Osteoblast (primary cell): Measurements from ENCODE around the gene LRP2BP. TPM values are rescaled to one million over a fixed set of nuclear protein-coding genes. Genes with fewer than 3 reads are reported as not detected.

ENCODE experiments used
- DNase-seq: peaks from one replicate; pipeline ENCODE4 v3.0.0; 2011; ENCODE audit warnings: low spot score, mixed read lengths; ENCODE audit not compliant: insufficient read length; ENCODE audit errors: missing footprints
- H2AFZ ChIP-seq: 2 replicates; pipeline ENCODE4 v1.6.0; 2011; ENCODE audit warnings: mild to moderate bottlenecking, low read length
- H3K27ac ChIP-seq: 2 replicates; pipeline ENCODE4 v1.5.1; 2011; ENCODE audit warnings: mild to moderate bottlenecking, low read depth, low read length, moderate library complexity
- H3K27me3 ChIP-seq: 2 replicates; pipeline ENCODE4 v1.6.0; 2012; ENCODE audit warnings: mild to moderate bottlenecking, control low read depth, inconsistent platforms, low read length, moderate library complexity; ENCODE audit not compliant: insufficient read depth
- H3K36me3 ChIP-seq: 2 replicates; pipeline ENCODE4 v1.5.1; 2011; ENCODE audit warnings: mild to moderate bottlenecking, low read length, control low read depth, moderate library complexity; ENCODE audit not compliant: insufficient read depth
- H3K4me1 ChIP-seq: 2 replicates; pipeline ENCODE4 v1.5.1; 2011; ENCODE audit warnings: mild to moderate bottlenecking, low read length, control low read depth, moderate library complexity; ENCODE audit not compliant: insufficient read depth
- H3K4me2 ChIP-seq: 2 replicates; pipeline ENCODE4 v1.6.0; 2011; ENCODE audit warnings: mild to moderate bottlenecking, low read length; ENCODE audit not compliant: insufficient read depth
- H3K4me3 ChIP-seq: fragments of 200-600 bp; sonication (generic); 3 replicates; pipeline ENCODE4 v1.5.1; 2012; ENCODE audit warnings: mild to moderate bottlenecking, low read length, inconsistent platforms; ENCODE audit not compliant: insufficient read depth
- H3K79me2 ChIP-seq: 2 replicates; pipeline ENCODE4 v1.6.0; 2012; ENCODE audit warnings: mild to moderate bottlenecking, low read length, control low read depth, inconsistent platforms; ENCODE audit not compliant: insufficient read depth
- H3K9me3 ChIP-seq: 2 replicates; pipeline ENCODE4 v1.5.1; 2011; ENCODE audit warnings: low read depth, low read length, control low read depth
- H4K20me1 ChIP-seq: 2 replicates; pipeline ENCODE4 v1.6.0; 2012; ENCODE audit warnings: mild to moderate bottlenecking, low read length, control low read depth; ENCODE audit not compliant: insufficient read depth
- CTCF ChIP-seq: IDR thresholded peaks from 2 replicates; pipeline ENCODE4 v1.5.1; 2011; ENCODE audit warnings: mild to moderate bottlenecking, low read depth, low read length, moderate library complexity; ENCODE audit errors: extremely low read depth
- total RNA-seq: library from RNA; depleted of rRNA; stranded (reverse); fragments of >200 nt; gene quantifications from 2 replicates; pipeline ENCODE4 v1.2.3, GENCODE V29; 2012

Gene LRP2BP
- total RNA-seq, 1 donor = 1.4 TPM

GRCh38 chr4:185394568-185395237 is 1.0 kb downstream of the LRP2BP start:
- H2AFZ ChIP-seq = no peak overlapping the region
- TF ChIP-seq CTCF = no peak
- no peak for DNase-seq

DNA sequence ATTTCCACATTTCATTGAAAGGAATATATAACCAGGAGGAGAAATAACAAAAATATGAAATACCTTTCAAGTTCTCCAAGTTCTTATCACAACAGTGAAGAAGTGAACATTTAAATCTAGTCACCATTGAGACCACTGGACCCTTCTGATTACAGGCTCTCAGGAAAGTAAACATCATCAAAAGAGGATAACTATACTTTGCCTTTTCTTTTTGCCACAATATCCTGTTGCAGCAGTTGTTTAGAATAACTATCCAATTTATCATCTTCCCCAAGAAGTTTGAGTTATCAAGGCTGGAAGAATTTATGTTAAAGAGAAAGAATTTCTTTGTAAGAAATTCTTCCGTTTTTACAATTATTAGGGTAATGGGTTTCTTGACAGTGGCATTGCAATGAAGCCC is 3.6 kb downstream of the LRP2BP start:
- TF ChIP-seq CTCF = no peak
- Histone ChIP-seq H3K36me3 (no peaks in the 10 kb centered on the region), H3K4me2 (no peak overlapping the region), H4K20me1 (no peaks in the 10 kb centered on the region), H2AFZ (no peak overlapping the region), H3K27me3 (no peaks in the 10 kb centered on the region), H3K79me2 (no peaks in the 10 kb centered on the region), H3K27ac (no peak overlapping the region), H3K9me3 (no peaks in the 10 kb centered on the region), H3K4me3 (no peak overlapping the region), H3K4me1 (peaks cover 9% of the 10 kb centered on the region)
- peak; percentile 59 for DNase-seq

More at GRCh38 chr4:185394568-185395237, 1.0 kb downstream of the LRP2BP start:
- peaks cover 14% of the 10 kb centered on the region for H3K36me3 ChIP-seq
- H3K4me3 ChIP-seq = peak overlapping the region; percentile 86
- H3K4me2 ChIP-seq = peak overlapping the region; percentile 95
- peaks cover 9% of the 10 kb centered on the region for H3K4me1 ChIP-seq
- H3K79me2 ChIP-seq = no peaks in the 10 kb centered on the region
- no peaks in the 10 kb centered on the region for H3K27me3 ChIP-seq
- no peaks in the 10 kb centered on the region for H4K20me1 ChIP-seq
- peak overlapping the region; percentile 86 for H3K27ac ChIP-seq
- no peaks in the 10 kb centered on the region for H3K9me3 ChIP-seq

GRCh38 chr4:185390941-185391340 is 4.8 kb downstream of the LRP2BP start:
- no peak overlapping the region for H3K4me3 ChIP-seq
- H3K4me2 ChIP-seq = no peak overlapping the region
- H3K27ac ChIP-seq = no peak overlapping the region
- H3K27me3 ChIP-seq = no peaks in the 10 kb centered on the region
- H3K4me1 ChIP-seq = peaks cover 9% of the 10 kb centered on the region
- TF ChIP-seq CTCF = no peak
- H3K36me3 ChIP-seq = no peaks in the 10 kb centered on the region
- no peaks in the 10 kb centered on the region for H4K20me1 ChIP-seq
- DNase-seq = no peak
- H3K79me2 ChIP-seq = no peaks in the 10 kb centered on the region
- no peaks in the 10 kb centered on the region for H3K9me3 ChIP-seq
- no peak overlapping the region for H2AFZ ChIP-seq

DNA sequence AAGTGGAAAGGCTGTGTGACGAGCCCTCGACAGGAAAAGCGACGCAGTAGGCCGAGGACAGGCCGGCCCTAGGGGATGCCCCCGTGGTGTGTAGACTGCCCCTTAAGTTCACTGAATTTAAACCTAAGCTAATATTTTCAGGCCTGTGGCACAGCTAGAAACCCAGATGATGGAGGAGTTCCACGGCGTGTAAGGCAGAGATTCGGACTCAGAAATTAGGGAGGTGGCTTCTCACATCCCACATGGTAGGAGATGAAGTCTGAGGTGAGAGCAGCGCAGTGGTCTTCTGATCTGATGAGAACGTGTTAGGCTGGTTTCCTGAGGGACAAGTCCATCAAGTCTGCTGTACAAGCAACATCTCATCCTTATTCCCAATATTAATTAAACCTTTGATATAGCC is 7.8 kb downstream of the LRP2BP start:
- Histone ChIP-seq H3K27ac (no peak overlapping the region), H3K36me3 (no peaks in the 10 kb centered on the region), H3K4me3 (no peak overlapping the region), H4K20me1 (no peaks in the 10 kb centered on the region), H3K4me2 (no peak overlapping the region), H3K27me3 (no peaks in the 10 kb centered on the region), H3K4me1 (peaks cover 5% of the 10 kb centered on the region), H3K9me3 (no peaks in the 10 kb centered on the region), H2AFZ (no peak overlapping the region), H3K79me2 (no peaks in the 10 kb centered on the region)
- TF ChIP-seq CTCF = no peak
- peak; percentile 22 for DNase-seq
